Mammary epithelial cell (primary cell): ENCODE measurements around the gene MXI1.

ENCODE experiments used
- EZH2 ChIP-seq: IDR thresholded peaks from 2 replicates; pipeline ENCODE4 v1.6.1; 2012; ENCODE audit warnings: low read length, inconsistent platforms, borderline replicate concordance
- TF ChIP-seq, protein P1 (sequence below), 2 donors: IDR thresholded peaks in 1 of 2; conservative IDR thresholded peaks in 1 of 2; 2 replicates each; pipeline ENCODE4 v1.5.1; 2011 to 2012; ENCODE audit warnings: inconsistent platforms in 2 of 2, low read length in 2 of 2, mild to moderate bottlenecking in 2 of 2, control low read depth in 1 of 2, low read depth in 1 of 2; ENCODE audit not compliant: insufficient read depth in 1 of 2; ENCODE audit errors: extremely low read depth in 1 of 2

DNA sequence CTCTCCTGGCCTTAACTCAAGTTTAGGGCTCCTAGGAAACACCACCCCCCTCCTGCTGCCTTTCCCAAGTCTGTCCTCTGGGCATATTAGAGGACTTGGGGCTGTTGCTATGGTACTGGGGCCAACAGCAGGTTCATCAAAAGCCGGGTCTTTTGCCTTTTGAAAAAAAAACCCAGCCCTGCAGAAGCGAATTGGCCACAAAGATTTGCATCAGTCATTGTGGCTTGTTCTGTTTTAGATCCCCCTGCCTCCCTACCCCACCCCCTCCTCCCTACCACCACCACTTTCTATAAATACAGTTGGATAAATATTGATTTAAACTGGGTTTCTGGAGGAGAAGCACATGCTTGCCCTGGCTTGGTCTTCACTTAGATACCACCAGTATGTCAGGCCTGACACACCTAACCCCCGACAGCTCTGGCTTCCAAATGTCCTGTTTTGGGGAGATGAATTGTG is 7.0 kb downstream of the MXI1 start:
- TF ChIP-seq, protein P1, sequence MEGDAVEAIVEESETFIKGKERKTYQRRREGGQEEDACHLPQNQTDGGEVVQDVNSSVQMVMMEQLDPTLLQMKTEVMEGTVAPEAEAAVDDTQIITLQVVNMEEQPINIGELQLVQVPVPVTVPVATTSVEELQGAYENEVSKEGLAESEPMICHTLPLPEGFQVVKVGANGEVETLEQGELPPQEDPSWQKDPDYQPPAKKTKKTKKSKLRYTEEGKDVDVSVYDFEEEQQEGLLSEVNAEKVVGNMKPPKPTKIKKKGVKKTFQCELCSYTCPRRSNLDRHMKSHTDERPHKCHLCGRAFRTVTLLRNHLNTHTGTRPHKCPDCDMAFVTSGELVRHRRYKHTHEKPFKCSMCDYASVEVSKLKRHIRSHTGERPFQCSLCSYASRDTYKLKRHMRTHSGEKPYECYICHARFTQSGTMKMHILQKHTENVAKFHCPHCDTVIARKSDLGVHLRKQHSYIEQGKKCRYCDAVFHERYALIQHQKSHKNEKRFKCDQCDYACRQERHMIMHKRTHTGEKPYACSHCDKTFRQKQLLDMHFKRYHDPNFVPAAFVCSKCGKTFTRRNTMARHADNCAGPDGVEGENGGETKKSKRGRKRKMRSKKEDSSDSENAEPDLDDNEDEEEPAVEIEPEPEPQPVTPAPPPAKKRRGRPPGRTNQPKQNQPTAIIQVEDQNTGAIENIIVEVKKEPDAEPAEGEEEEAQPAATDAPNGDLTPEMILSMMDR (conservative IDR thresholded peaks at IDR 0.05 in 1 of 2, IDR thresholded peaks at IDR 0.05 in 1 of 2; ENCODE audit: extremely low read depth in 1 of 2, insufficient read depth in 1 of 2, low read depth in 1 of 2, low read length in 2 of 2): no peak
- TF ChIP-seq EZH2: no peak
